ENCODE measurements around the gene SCARF2.

Gene SCARF2

DNA sequence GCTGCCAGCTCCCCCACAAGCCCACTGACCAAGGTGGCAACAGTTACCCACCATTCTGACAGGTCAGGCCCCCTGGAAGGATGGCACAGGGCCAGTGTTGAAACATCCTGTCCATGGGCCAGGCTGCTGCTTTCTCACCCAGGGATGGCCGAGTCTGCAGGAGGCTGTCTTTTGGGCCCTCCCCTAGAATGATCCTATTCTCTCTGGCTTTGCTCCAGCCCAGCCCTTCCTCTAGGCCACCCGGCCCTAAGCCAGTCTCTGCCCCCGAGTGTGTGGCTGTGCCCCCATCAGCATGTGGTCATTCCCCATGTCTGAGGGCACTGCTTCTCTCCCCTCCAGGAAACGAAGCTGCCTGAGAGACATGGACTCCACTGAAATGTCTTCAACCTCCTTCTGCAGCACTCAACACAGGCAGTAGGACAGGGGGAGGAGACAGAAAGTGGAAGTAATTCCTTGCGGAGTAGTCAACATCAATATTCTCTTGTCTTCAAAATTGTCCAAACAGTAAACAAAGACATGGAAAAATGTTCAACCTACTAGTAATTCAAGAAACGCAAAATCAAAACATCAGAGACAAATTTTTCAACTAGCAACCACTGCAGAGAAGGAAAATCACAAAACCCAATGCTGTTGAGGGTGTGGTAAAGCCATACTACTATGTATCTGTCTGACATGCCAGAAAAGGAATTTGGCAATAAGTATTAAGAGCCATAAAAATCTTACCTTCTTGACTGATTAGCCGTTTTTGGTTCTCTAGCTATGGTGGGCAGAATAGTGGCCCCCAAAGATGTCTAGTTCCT lies 5.1 kb upstream of the SCARF2 start:
- in situ Hi-C loops (cut with MboI; ENCODE audit: low sequenced_read_pairs, unreplicated experiment) = no loop called here
- no peak for DNase-seq (ENCODE audit: low spot score)
- TF ChIP-seq, protein P1, sequence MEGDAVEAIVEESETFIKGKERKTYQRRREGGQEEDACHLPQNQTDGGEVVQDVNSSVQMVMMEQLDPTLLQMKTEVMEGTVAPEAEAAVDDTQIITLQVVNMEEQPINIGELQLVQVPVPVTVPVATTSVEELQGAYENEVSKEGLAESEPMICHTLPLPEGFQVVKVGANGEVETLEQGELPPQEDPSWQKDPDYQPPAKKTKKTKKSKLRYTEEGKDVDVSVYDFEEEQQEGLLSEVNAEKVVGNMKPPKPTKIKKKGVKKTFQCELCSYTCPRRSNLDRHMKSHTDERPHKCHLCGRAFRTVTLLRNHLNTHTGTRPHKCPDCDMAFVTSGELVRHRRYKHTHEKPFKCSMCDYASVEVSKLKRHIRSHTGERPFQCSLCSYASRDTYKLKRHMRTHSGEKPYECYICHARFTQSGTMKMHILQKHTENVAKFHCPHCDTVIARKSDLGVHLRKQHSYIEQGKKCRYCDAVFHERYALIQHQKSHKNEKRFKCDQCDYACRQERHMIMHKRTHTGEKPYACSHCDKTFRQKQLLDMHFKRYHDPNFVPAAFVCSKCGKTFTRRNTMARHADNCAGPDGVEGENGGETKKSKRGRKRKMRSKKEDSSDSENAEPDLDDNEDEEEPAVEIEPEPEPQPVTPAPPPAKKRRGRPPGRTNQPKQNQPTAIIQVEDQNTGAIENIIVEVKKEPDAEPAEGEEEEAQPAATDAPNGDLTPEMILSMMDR (IDR thresholded peaks at IDR 0.05; ENCODE audit: borderline replicate concordance, control extremely low read depth, extremely low read depth, insufficient read depth, missing control alignments) = no peak

DNA sequence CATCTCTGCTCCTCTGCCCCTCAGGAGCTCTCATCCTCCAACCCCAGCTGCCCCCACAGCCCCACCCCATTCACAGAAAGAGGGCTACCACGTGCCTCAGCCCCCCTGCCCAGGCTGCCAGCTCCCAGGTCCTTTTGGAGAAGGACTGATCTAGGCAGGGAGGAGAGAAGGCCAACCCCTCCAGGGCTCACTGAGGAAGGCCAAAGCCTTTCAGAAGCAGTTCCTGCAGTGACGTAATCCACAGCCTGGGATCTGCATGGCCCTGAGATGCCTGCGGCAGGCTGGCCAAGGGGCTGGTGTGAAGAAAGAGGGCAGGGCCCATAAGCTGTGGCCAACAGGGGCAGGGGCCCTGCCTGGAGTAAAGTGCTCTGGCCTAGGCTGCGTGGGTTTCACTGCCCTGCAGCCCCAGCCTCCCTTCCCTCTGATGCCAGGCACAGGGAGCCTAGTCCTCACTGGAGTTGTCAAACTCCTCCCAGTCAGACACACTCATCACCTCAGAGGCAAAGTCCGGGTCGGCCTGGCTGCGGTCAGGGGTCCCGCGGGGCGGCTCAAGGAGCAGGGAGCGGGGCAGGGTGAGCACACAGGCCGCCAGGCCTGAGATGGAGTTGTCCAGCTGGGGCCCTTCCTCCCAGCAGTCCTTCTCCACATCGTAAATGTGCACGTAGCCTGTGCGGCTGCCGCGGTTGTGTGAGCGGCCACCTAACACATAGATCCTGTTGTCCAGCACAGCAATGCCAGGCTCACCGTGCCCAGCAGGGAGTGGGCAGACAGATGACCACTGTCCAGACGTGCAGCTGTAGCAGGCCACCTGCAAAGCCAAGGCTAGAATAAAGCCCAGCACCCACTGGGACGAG lies 4.2 kb upstream of the SCARF2 start:
- TF ChIP-seq, protein P1 (IDR thresholded peaks at IDR 0.05; ENCODE audit: borderline replicate concordance, control extremely low read depth, extremely low read depth, insufficient read depth, missing control alignments) = no peak
- in situ Hi-C loops (cut with MboI; ENCODE audit: low sequenced_read_pairs, unreplicated experiment) = no loop called here
- DNase-seq (ENCODE audit: low spot score) = no peak

- in situ Hi-C loops (cut with MboI; ENCODE audit: low sequenced_read_pairs, unreplicated experiment) = no loop called here
- no peak for DNase-seq (ENCODE audit: low spot score)
- TF ChIP-seq, protein P1 (IDR thresholded peaks at IDR 0.05; ENCODE audit: borderline replicate concordance, control extremely low read depth, extremely low read depth, insufficient read depth, missing control alignments) = no peak
These were observed 3.3 kb upstream of the SCARF2 start for GRCh38 chr22:20440637-20441591.

GRCh38 chr22:20439928-20440575 lies 2.4 kb upstream of the SCARF2 start:
- no peak for DNase-seq (ENCODE audit: low spot score)
- TF ChIP-seq, protein P1 (IDR thresholded peaks at IDR 0.05; ENCODE audit: borderline replicate concordance, control extremely low read depth, extremely low read depth, insufficient read depth, missing control alignments) = no peak
- in situ Hi-C loops (cut with MboI; ENCODE audit: low sequenced_read_pairs, unreplicated experiment) = no loop called here

DNA sequence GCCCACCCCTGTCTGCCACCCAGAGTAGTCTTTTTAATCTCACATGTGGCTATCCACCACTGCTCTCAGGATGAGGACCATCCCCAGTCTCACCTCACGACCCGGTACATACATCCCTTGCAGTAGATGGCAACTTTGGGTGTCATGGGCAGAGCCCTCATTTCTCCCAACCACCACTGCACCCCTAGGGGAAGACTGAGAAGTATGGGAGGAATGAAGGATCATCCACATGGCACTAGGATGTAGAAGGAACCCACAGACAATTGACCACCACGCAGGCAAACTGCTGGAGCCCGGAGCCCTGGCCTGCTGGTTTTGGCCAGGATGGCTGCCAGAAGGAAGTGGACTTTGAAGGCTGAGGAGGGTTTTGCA lies 1.9 kb upstream of the SCARF2 start:
- in situ Hi-C loops (cut with MboI; ENCODE audit: low sequenced_read_pairs, unreplicated experiment) = no loop called here
- DNase-seq (ENCODE audit: low spot score) = no peak
- TF ChIP-seq, protein P1 (IDR thresholded peaks at IDR 0.05; ENCODE audit: borderline replicate concordance, control extremely low read depth, extremely low read depth, insufficient read depth, missing control alignments) = no peak
